GM12892 (cell line): Measurements from ENCODE around the gene OR52J3.

Experiments
- POLR2A ChIP-seq: IDR thresholded peaks from 2 replicates; pipeline ENCODE4 v1.6.1; 2011; ENCODE audit warnings: low read depth, low read length, control low read depth
- POLR2AphosphoS5 ChIP-seq: IDR thresholded peaks from 2 replicates; pipeline ENCODE4 v1.6.1; 2011; ENCODE audit warnings: low read depth, low read length, control low read depth
- TAF1 ChIP-seq: IDR thresholded peaks from 2 replicates; pipeline ENCODE4 v1.6.1; 2011; ENCODE audit warnings: low read depth, mild to moderate bottlenecking, control low read depth, low read length, borderline replicate concordance

DNA sequence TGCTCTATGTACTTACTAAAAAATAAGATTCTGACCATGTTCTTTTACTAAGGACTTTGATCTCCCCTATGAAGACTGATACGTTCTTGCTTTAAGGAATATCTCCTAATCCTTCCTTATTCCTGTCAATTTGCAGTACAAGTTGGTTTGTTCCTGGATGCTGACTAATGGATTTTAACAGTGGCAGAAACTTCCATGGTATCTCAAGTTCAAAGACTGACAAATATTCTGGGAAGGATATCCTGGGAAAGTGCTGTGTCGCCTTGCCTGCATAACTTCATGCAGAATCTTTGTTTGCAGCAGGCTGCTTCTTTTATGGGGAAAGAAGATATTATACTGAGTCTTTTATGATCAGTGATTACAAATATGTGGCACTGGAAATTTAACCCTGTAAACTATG lies 8.4 kb upstream of the OR52J3 start:
- TF ChIP-seq POLR2A = no peak
- TF ChIP-seq POLR2AphosphoS5 = no peak
- TF ChIP-seq TAF1 = no peak
